GM23338 (cell line): ENCODE results near the gene IL6R. TPM values are rescaled to one million over a fixed set of nuclear protein-coding genes. Genes with fewer than 3 reads are reported as not detected.

Experiments used
- ATAC-seq: fragments of 200-7000 bp; cut with Tn5 transposase; 3 replicates; pipeline ENCODE4 v1.9.1; 2020
- DNase-seq: peaks from one replicate; pipeline ENCODE4 v3.0.0-alpha.2; 2015; ENCODE audit warnings: low spot score
- H2AFZ ChIP-seq: fragments of 200-600 bp; sonication (generic); 2 replicates; pipeline ENCODE4 v1.8.0; 2016; ENCODE audit warnings: antibody characterized with exemption, mild to moderate bottlenecking, moderate library complexity
- H3F3A ChIP-seq: fragments of 200-600 bp; sonication (generic); replicated peaks from 2 replicates; pipeline ENCODE4 v1.8.0; 2017; ENCODE audit warnings: antibody characterized with exemption, mixed run types, low read depth
- H3K27ac ChIP-seq: fragments of 200-600 bp; sonication (generic); 2 replicates; pipeline ENCODE4 v1.6.1; 2016; ENCODE audit warnings: low read depth
- H3K27me3 ChIP-seq: fragments of 200-600 bp; sonication (generic); 2 replicates; pipeline ENCODE4 v1.8.0; 2016; ENCODE audit warnings: mild to moderate bottlenecking, mixed run types, moderate library complexity; ENCODE audit not compliant: insufficient read depth
- H3K36me3 ChIP-seq: fragments of 200-600 bp; sonication (generic); 2 replicates; pipeline ENCODE4 v1.8.0; 2016; ENCODE audit warnings: mild to moderate bottlenecking; ENCODE audit not compliant: insufficient read depth
- H3K4me1 ChIP-seq: fragments of 200-600 bp; sonication (generic); 2 replicates; pipeline ENCODE4 v1.8.0; 2016; ENCODE audit warnings: mild to moderate bottlenecking, moderate library complexity; ENCODE audit not compliant: insufficient read depth
- H3K4me2 ChIP-seq: fragments of 200-600 bp; sonication (generic); 2 replicates; pipeline ENCODE4 v1.7.1; 2017; ENCODE audit warnings: mixed run types
- H3K4me3 ChIP-seq: fragments of 200-600 bp; sonication (generic); 2 replicates; pipeline ENCODE4 v1.6.1; 2016; ENCODE audit warnings: mixed run types
- H3K79me2 ChIP-seq: fragments of 200-600 bp; sonication (generic); replicated peaks from 2 replicates; pipeline ENCODE4 v1.8.0; 2017; ENCODE audit warnings: mild to moderate bottlenecking; ENCODE audit not compliant: insufficient read depth
- H3K9me2 ChIP-seq: fragments of 200-600 bp; sonication (generic); 2 replicates; pipeline ENCODE4 v1.8.0; 2017; ENCODE audit not compliant: insufficient read depth
- H4K20me1 ChIP-seq: fragments of 200-600 bp; sonication (generic); replicated peaks from 2 replicates; pipeline ENCODE4 v1.8.0; 2017; ENCODE audit warnings: mild to moderate bottlenecking; ENCODE audit not compliant: insufficient read depth
- H3K27ac Mint-ChIP-seq: 2 replicates; pipeline ENCODE4 v1.8.0; 2020; ENCODE audit warnings: inconsistent platforms, mild to moderate bottlenecking, moderate library complexity, mixed read lengths
- H3K27me3 Mint-ChIP-seq: 3 replicates; pipeline ENCODE4 v1.8.0; 2022; ENCODE audit warnings: low read depth, mild to moderate bottlenecking, moderate library complexity, mixed read lengths, inconsistent platforms; ENCODE audit not compliant: insufficient read depth, poor library complexity
- H3K36me3 Mint-ChIP-seq: 3 replicates; pipeline ENCODE4 v1.8.0; 2021; ENCODE audit warnings: low read depth, mild to moderate bottlenecking, inconsistent platforms, moderate library complexity, mixed read lengths
- H3K4me1 Mint-ChIP-seq: 3 replicates; pipeline ENCODE4 v1.8.0; 2020; ENCODE audit warnings: mild to moderate bottlenecking, inconsistent platforms, mixed read lengths
- H3K4me3 Mint-ChIP-seq: 3 replicates; pipeline ENCODE4 v1.8.0; 2021; ENCODE audit warnings: moderate library complexity, mild to moderate bottlenecking, inconsistent platforms, mixed read lengths
- H3K9me3 Mint-ChIP-seq: 3 replicates; pipeline ENCODE4 v1.8.0; 2020; ENCODE audit warnings: moderate library complexity, mild to moderate bottlenecking, inconsistent platforms, mixed read lengths
- CREB1 ChIP-seq: fragments of 250-450 bp; sonication (Bioruptor Pico); IDR thresholded peaks from 2 replicates; pipeline ENCODE4 v1.5.0; 2020; ENCODE audit warnings: low read depth, mild to moderate bottlenecking, moderate library complexity
- EZH2 ChIP-seq: fragments of 200-600 bp; sonication (generic); IDR thresholded peaks from one replicate; pipeline ENCODE4 v1.8.0; 2017; ENCODE audit warnings: antibody characterized with exemption, mild to moderate bottlenecking, low read depth; ENCODE audit not compliant: unreplicated experiment
- EZH2phosphoT487 ChIP-seq: fragments of 200-600 bp; sonication (generic); IDR thresholded peaks from one replicate; pipeline ENCODE4 v1.8.1; 2018; ENCODE audit warnings: antibody characterized with exemption; ENCODE audit not compliant: unreplicated experiment
- JUNB ChIP-seq: IDR thresholded peaks from one replicate; pipeline ENCODE4 v1.6.1; 2016; ENCODE audit warnings: antibody characterized with exemption; ENCODE audit not compliant: unreplicated experiment
- NANOG ChIP-seq: IDR thresholded peaks from 2 replicates; pipeline ENCODE4 v1.6.1; 2016; ENCODE audit warnings: antibody characterized with exemption, borderline replicate concordance
- POLR2AphosphoS5 ChIP-seq: IDR thresholded peaks from 2 replicates; pipeline ENCODE4 v1.6.1; 2016; ENCODE audit warnings: antibody characterized with exemption, low read depth
- STAT1 ChIP-seq: IDR thresholded peaks from one replicate; pipeline ENCODE4 v1.6.1; 2016; ENCODE audit warnings: antibody characterized with exemption; ENCODE audit not compliant: unreplicated experiment
- ZNF114 ChIP-seq: fragments of 250-450 bp; sonication (Bioruptor Pico); IDR thresholded peaks from 2 replicates; pipeline ENCODE4 v1.5.0; 2020; ENCODE audit warnings: mild to moderate bottlenecking, moderate library complexity
- ZNF331 ChIP-seq: fragments of 250-450 bp; sonication (Bioruptor Pico); IDR thresholded peaks from 2 replicates; pipeline ENCODE4 v1.5.0; 2020; ENCODE audit warnings: low read depth, mild to moderate bottlenecking, moderate library complexity
- polyA plus RNA-seq: library from polyadenylated mRNA; unstranded; fragments of >200 nt; fragmentation: Nextera tagmentation; extraction: Ambion mirVana; gene quantifications from 2 replicates; pipeline ENCODE4 v1.2.1, GENCODE V29; 2016
- total RNA-seq: library from RNA; depleted of rRNA; stranded (reverse); fragments of >200 nt; shearing (Covaris generic); gene quantifications from 2 replicates; pipeline ENCODE4 v1.2.3, GENCODE V29; 2014
- TF ChIP-seq, protein P1 (sequence below): IDR thresholded peaks from 2 replicates; pipeline ENCODE4 v1.6.1; 2016; ENCODE audit warnings: antibody characterized with exemption
- TF ChIP-seq, protein P2 (sequence below), 2 experiments: fragments of 200-600 bp in 1 of 2; sonication (generic) in 1 of 2; conservative IDR thresholded peaks; 2 replicates each; pipeline versions ENCODE4 v1.5.1 to v1.6.1; 2016 to 2017; ENCODE audit warnings: antibody characterized with exemption in 2 of 2, low read depth in 2 of 2, mild to moderate bottlenecking in 2 of 2, moderate library complexity in 1 of 2
- TF ChIP-seq, protein P3 (sequence below): IDR thresholded peaks from one replicate; pipeline ENCODE4 v1.6.1; 2018; ENCODE audit warnings: antibody characterized with exemption; ENCODE audit not compliant: unreplicated experiment
- TF ChIP-seq, protein P4 (sequence below): fragments of 250-450 bp; sonication (Bioruptor Pico); IDR thresholded peaks from 2 replicates; pipeline ENCODE4 v1.5.0; 2020; ENCODE audit warnings: mild to moderate bottlenecking, moderate library complexity

Gene IL6R
- total and polyA plus RNA-seq, 2 experiments from 2014 or later, result 1.0 to 13.8 TPM

GRCh38 chr1:154398141-154398540 lies 7.0 kb upstream of the IL6R start:
- Histone ChIP-seq H3K4me2 (no peak overlapping the region), H3F3A (no peaks in the 10 kb centered on the region), H4K20me1 (no peaks in the 10 kb centered on the region), H3K36me3 (no peaks in the 10 kb centered on the region), H3K4me1 (no peaks in the 10 kb centered on the region), H3K9me2 (no peaks in the 10 kb centered on the region), H3K27me3 (peaks cover 2% of the 10 kb centered on the region; the same call in 1 of the 2 replicates), H3K4me3 (no peak overlapping the region), H2AFZ (no peak overlapping the region), H3K79me2 (no peaks in the 10 kb centered on the region), H3K27ac (no peak overlapping the region)
- ATAC-seq (no peak), DNase-seq (no peak)
- Mint-ChIP-seq H3K9me3 (peaks cover 19% of the 10 kb centered on the region), H3K4me3 (no peak overlapping the region), H3K27ac (no peak overlapping the region), H3K4me1 (peaks cover 1% of the 10 kb centered on the region; the same call in 1 of the 3 replicates), H3K27me3 (peaks cover 5% of the 10 kb centered on the region), H3K36me3 (no peaks in the 10 kb centered on the region)
- no peak for TF ChIP-seq JUNB
- TF ChIP-seq, protein P1, sequence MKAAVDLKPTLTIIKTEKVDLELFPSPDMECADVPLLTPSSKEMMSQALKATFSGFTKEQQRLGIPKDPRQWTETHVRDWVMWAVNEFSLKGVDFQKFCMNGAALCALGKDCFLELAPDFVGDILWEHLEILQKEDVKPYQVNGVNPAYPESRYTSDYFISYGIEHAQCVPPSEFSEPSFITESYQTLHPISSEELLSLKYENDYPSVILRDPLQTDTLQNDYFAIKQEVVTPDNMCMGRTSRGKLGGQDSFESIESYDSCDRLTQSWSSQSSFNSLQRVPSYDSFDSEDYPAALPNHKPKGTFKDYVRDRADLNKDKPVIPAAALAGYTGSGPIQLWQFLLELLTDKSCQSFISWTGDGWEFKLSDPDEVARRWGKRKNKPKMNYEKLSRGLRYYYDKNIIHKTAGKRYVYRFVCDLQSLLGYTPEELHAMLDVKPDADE, result no peak
- no peak for TF ChIP-seq CREB1 (CRISPR knock-in tag)
- TF ChIP-seq, protein P2, sequence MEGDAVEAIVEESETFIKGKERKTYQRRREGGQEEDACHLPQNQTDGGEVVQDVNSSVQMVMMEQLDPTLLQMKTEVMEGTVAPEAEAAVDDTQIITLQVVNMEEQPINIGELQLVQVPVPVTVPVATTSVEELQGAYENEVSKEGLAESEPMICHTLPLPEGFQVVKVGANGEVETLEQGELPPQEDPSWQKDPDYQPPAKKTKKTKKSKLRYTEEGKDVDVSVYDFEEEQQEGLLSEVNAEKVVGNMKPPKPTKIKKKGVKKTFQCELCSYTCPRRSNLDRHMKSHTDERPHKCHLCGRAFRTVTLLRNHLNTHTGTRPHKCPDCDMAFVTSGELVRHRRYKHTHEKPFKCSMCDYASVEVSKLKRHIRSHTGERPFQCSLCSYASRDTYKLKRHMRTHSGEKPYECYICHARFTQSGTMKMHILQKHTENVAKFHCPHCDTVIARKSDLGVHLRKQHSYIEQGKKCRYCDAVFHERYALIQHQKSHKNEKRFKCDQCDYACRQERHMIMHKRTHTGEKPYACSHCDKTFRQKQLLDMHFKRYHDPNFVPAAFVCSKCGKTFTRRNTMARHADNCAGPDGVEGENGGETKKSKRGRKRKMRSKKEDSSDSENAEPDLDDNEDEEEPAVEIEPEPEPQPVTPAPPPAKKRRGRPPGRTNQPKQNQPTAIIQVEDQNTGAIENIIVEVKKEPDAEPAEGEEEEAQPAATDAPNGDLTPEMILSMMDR (conservative IDR thresholded peaks at IDR 0.05; ENCODE audit: low read depth in 2 of 2), result no peak
- TF ChIP-seq, protein P3, sequence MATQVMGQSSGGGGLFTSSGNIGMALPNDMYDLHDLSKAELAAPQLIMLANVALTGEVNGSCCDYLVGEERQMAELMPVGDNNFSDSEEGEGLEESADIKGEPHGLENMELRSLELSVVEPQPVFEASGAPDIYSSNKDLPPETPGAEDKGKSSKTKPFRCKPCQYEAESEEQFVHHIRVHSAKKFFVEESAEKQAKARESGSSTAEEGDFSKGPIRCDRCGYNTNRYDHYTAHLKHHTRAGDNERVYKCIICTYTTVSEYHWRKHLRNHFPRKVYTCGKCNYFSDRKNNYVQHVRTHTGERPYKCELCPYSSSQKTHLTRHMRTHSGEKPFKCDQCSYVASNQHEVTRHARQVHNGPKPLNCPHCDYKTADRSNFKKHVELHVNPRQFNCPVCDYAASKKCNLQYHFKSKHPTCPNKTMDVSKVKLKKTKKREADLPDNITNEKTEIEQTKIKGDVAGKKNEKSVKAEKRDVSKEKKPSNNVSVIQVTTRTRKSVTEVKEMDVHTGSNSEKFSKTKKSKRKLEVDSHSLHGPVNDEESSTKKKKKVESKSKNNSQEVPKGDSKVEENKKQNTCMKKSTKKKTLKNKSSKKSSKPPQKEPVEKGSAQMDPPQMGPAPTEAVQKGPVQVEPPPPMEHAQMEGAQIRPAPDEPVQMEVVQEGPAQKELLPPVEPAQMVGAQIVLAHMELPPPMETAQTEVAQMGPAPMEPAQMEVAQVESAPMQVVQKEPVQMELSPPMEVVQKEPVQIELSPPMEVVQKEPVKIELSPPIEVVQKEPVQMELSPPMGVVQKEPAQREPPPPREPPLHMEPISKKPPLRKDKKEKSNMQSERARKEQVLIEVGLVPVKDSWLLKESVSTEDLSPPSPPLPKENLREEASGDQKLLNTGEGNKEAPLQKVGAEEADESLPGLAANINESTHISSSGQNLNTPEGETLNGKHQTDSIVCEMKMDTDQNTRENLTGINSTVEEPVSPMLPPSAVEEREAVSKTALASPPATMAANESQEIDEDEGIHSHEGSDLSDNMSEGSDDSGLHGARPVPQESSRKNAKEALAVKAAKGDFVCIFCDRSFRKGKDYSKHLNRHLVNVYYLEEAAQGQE, result no peak
- no peak for TF ChIP-seq POLR2AphosphoS5
- no peak for TF ChIP-seq NANOG
- TF ChIP-seq ZNF114 (CRISPR knock-in tag), result no peak
- TF ChIP-seq STAT1, result no peak
- TF ChIP-seq, protein P4, sequence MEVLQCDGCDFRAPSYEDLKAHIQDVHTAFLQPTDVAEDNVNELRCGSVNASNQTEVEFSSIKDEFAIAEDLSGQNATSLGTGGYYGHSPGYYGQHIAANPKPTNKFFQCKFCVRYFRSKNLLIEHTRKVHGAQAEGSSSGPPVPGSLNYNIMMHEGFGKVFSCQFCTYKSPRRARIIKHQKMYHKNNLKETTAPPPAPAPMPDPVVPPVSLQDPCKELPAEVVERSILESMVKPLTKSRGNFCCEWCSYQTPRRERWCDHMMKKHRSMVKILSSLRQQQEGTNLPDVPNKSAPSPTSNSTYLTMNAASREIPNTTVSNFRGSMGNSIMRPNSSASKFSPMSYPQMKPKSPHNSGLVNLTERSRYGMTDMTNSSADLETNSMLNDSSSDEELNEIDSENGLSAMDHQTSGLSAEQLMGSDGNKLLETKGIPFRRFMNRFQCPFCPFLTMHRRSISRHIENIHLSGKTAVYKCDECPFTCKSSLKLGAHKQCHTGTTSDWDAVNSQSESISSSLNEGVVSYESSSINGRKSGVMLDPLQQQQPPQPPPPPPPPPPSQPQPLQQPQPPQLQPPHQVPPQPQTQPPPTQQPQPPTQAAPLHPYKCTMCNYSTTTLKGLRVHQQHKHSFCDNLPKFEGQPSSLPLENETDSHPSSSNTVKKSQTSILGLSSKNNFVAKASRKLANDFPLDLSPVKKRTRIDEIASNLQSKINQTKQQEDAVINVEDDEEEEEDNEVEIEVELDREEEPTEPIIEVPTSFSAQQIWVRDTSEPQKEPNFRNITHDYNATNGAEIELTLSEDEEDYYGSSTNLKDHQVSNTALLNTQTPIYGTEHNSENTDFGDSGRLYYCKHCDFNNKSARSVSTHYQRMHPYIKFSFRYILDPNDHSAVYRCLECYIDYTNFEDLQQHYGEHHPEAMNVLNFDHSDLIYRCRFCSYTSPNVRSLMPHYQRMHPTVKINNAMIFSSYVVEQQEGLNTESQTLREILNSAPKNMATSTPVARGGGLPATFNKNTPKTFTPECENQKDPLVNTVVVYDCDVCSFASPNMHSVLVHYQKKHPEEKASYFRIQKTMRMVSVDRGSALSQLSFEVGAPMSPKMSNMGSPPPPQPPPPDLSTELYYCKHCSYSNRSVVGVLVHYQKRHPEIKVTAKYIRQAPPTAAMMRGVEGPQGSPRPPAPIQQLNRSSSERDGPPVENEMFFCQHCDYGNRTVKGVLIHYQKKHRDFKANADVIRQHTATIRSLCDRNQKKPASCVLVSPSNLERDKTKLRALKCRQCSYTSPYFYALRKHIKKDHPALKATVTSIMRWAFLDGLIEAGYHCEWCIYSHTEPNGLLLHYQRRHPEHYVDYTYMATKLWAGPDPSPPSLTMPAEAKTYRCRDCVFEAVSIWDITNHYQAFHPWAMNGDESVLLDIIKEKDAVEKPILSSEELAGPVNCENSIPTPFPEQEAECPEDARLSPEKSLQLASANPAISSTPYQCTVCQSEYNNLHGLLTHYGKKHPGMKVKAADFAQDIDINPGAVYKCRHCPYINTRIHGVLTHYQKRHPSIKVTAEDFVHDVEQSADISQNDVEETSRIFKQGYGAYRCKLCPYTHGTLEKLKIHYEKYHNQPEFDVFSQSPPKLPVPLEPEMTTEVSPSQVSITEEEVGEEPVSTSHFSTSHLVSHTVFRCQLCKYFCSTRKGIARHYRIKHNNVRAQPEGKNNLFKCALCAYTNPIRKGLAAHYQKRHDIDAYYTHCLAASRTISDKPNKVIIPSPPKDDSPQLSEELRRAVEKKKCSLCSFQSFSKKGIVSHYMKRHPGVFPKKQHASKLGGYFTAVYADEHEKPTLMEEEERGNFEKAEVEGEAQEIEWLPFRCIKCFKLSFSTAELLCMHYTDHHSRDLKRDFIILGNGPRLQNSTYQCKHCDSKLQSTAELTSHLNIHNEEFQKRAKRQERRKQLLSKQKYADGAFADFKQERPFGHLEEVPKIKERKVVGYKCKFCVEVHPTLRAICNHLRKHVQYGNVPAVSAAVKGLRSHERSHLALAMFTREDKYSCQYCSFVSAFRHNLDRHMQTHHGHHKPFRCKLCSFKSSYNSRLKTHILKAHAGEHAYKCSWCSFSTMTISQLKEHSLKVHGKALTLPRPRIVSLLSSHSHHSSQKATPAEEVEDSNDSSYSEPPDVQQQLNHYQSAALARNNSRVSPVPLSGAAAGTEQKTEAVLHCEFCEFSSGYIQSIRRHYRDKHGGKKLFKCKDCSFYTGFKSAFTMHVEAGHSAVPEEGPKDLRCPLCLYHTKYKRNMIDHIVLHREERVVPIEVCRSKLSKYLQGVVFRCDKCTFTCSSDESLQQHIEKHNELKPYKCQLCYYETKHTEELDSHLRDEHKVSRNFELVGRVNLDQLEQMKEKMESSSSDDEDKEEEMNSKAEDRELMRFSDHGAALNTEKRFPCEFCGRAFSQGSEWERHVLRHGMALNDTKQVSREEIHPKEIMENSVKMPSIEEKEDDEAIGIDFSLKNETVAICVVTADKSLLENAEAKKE, result no peak
- no peak for TF ChIP-seq EZH2phosphoT487
- no peak for TF ChIP-seq EZH2
- TF ChIP-seq ZNF331 (CRISPR knock-in tag), result no peak
